ENCODE results near the gene RETNLB. TPM values are rescaled to one million over a fixed set of nuclear protein-coding genes. Genes with fewer than 3 reads are reported as not detected.

RETNLB gene, protein sequence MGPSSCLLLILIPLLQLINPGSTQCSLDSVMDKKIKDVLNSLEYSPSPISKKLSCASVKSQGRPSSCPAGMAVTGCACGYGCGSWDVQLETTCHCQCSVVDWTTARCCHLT
- not detected for total RNA-seq

DNA sequence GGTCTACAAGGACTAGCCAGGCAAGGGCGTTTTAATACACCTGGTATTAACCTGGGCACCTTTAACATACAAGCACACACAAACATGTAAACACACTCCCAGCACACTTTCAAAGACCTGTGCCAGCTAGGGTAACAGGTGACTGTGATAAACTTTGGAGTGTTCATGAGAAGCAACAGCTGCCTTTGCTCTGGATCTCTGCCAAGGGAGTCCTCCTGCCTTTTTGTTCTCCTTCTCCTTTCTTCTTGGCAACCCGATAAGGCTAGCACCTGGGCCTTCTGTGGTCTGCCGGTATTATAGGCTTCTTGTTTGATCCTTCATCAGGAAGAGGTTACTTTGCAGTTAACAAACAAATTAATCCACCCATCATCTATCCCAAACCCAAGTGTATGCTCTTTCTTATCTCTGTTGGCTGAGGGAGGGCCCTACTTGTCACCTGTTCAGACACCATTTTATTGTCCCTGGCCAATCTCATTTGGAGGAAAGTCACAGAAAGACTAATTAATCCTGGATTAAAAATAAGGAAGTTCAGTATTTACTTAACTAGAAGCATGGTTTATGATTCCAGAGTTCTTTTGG, at the start of gene RETNLB:
RETNLB (minus strand) TSS at position 7 of the 579 bp plus-strand sequence. CDS start 225 bp downstream, outside the sequence.
- Mint-ChIP-seq H3K9me3 (peaks cover 1% of the 10 kb centered on the region), H3K4me3 (no peak within 1 kb of the TSS), H3K36me3 (ENCODE audit: low read depth) (no peaks in the 10 kb centered on the region), H3K4me1 (ENCODE audit: low read depth) (peaks cover 10% of the 10 kb centered on the region), H3K27me3 (no peaks in the 10 kb centered on the region), H3K27ac (no peak within 1 kb of the TSS)
- ChIA-PET CTCF (interaction anchor here (0.8 kb wide), 2 partner anchors 95 to 158 kb away, joined by 3 read pairs; no protein-coding TSS in a partner anchor), POLR2A (no interaction called here)
- no peak for DNase-seq
- TF ChIP-seq, protein P1, sequence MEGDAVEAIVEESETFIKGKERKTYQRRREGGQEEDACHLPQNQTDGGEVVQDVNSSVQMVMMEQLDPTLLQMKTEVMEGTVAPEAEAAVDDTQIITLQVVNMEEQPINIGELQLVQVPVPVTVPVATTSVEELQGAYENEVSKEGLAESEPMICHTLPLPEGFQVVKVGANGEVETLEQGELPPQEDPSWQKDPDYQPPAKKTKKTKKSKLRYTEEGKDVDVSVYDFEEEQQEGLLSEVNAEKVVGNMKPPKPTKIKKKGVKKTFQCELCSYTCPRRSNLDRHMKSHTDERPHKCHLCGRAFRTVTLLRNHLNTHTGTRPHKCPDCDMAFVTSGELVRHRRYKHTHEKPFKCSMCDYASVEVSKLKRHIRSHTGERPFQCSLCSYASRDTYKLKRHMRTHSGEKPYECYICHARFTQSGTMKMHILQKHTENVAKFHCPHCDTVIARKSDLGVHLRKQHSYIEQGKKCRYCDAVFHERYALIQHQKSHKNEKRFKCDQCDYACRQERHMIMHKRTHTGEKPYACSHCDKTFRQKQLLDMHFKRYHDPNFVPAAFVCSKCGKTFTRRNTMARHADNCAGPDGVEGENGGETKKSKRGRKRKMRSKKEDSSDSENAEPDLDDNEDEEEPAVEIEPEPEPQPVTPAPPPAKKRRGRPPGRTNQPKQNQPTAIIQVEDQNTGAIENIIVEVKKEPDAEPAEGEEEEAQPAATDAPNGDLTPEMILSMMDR (IDR thresholded peaks at IDR 0.05), result no peak
- no peak for ATAC-seq
- intact Hi-C loops (cut with micrococcal nuclease), result no loop called here

DNA sequence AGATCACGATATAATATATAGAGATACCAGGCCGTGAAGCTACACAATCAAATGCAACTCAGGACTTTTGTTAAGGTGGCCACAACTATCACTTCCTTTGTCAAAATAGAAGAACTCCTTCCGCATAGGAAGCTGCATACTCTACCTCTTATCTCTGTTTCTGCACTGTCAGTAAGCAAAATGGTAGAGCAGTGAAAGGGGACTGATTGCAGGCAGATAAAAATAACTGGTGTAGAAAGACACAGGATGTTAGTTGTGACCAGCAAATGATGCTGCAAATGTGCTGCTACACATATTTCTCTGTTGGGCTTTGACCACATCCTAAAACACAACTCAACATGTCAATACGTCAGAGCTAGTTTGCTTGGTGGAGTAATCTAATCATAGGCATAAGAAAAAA, 49.1 kb upstream of the RETNLB start:
- DNase-seq (peak; percentile 49), ATAC-seq (peak; percentile 95)
- peaks cover 20% of the 10 kb centered on the region for H3K4me1 Mint-ChIP-seq (ENCODE audit: low read depth)
- ChIA-PET POLR2A (interaction anchor here (0.5 to 1.1 kb wide), 3 partner anchors 12 to 48 kb away, joined by 3 to 5 read pairs (median 3); no protein-coding TSS in a partner anchor), CTCF (interaction anchor here (1.1 to 1.6 kb wide), 3 partner anchors 11 to 109 kb away, joined by 4 to 5 read pairs (median 4); no protein-coding TSS in a partner anchor)
- H3K36me3 Mint-ChIP-seq (ENCODE audit: low read depth), result no peaks in the 10 kb centered on the region
- intact Hi-C loops (cut with micrococcal nuclease), result no loop called here
- peaks cover 7% of the 10 kb centered on the region for H3K9me3 Mint-ChIP-seq
- no peaks in the 10 kb centered on the region for H3K27me3 Mint-ChIP-seq
- TF ChIP-seq, protein P1 (IDR thresholded peaks at IDR 0.05), result no peak
- H3K4me3 Mint-ChIP-seq, result peak overlapping the region; percentile 4
- H3K27ac Mint-ChIP-seq, result peak overlapping the region; percentile 86

DNA sequence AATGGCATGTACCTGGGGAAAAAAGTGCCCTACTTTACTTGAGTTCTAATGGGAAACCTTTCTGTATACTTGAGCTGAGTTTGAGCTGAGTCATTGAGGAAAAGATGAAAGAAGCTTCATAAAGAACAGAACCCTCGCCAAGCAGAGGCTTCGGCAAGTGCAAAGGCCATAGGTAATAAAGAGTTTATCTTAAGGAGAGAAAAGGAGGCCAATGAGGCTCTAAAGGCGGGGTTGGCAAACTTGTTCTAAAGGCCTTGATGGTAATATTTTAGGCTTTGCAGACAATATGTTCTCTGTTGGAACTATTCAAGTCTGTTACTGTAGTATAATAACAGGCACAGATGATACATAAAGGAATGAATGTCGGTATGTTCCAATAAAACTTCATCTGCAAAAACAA, 47.8 kb upstream of the RETNLB start:
- Mint-ChIP-seq H3K27me3 (no peaks in the 10 kb centered on the region), H3K4me3 (no peak overlapping the region), H3K27ac (peak overlapping the region; percentile 86), H3K4me1 (ENCODE audit: low read depth) (peaks cover 20% of the 10 kb centered on the region), H3K36me3 (ENCODE audit: low read depth) (no peaks in the 10 kb centered on the region), H3K9me3 (peaks cover 12% of the 10 kb centered on the region)
- ATAC-seq, result no peak
- intact Hi-C loops (cut with micrococcal nuclease), result no loop called here
- CTCF ChIA-PET, result interaction anchor here (0.9 kb wide), 1 partner anchor 111 kb away, joined by 3 read pairs; no protein-coding TSS in a partner anchor
- TF ChIP-seq, protein P1 (IDR thresholded peaks at IDR 0.05), result no peak
- POLR2A ChIA-PET, result no interaction called here
- DNase-seq, result no peak

- H3K36me3 Mint-ChIP-seq (ENCODE audit: low read depth), result no peaks in the 10 kb centered on the region
- peaks cover 20% of the 10 kb centered on the region for H3K4me1 Mint-ChIP-seq (ENCODE audit: low read depth)
- H3K27ac Mint-ChIP-seq, result peak overlapping the region; percentile 9
- TF ChIP-seq, protein P1 (IDR thresholded peaks at IDR 0.05), result no peak
- DNase-seq (no peak), ATAC-seq (no peak)
- ChIA-PET POLR2A (no interaction called here), CTCF (interaction anchor here (0.9 kb wide), 1 partner anchor 111 kb away, joined by 3 read pairs; no protein-coding TSS in a partner anchor)
- intact Hi-C loops (cut with micrococcal nuclease), result no loop called here
- H3K27me3 Mint-ChIP-seq, result no peaks in the 10 kb centered on the region
- H3K9me3 Mint-ChIP-seq, result peaks cover 12% of the 10 kb centered on the region
- no peak overlapping the region for H3K4me3 Mint-ChIP-seq
Measured at GRCh38 chr3:108804437-108804836, 47.2 kb upstream of the RETNLB start.

DNA sequence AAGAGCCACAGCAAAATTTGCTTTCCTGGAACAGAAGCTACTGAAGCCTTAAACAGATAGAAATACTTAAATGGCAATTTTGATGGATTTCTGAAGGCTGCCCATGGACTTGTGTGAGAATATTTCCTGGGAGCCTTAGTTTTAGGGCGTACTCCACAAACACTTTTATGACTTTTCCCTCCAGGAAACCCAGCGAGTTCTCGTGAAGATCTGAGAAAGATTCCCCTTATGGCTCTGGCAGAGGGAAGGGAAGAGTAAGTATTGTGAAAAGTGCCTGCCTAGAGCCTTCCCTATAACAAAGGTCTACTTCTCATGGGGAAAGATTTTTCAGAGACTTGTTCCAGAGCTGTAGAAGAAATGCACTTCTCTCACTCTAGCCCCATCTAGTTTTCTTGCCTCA, 34.3 kb upstream of the RETNLB start:
- intact Hi-C loops (cut with micrococcal nuclease), result no loop called here
- DNase-seq (no peak), ATAC-seq (no peak)
- Mint-ChIP-seq H3K9me3 (no peaks in the 10 kb centered on the region), H3K36me3 (ENCODE audit: low read depth) (no peaks in the 10 kb centered on the region), H3K27me3 (no peaks in the 10 kb centered on the region), H3K27ac (no peak overlapping the region), H3K4me3 (no peak overlapping the region), H3K4me1 (ENCODE audit: low read depth) (no peaks in the 10 kb centered on the region)
- POLR2A ChIA-PET, result no interaction called here
- TF ChIP-seq, protein P1 (IDR thresholded peaks at IDR 0.05), result no peak
- CTCF ChIA-PET, result interaction anchor here (1.1 kb wide), 2 partner anchors 9 to 11 kb away, joined by 3 to 4 read pairs; no protein-coding TSS in a partner anchor
